Measurements from ENCODE around the gene SLC2A1. TPM values are rescaled to one million over a fixed set of nuclear protein-coding genes. Genes with fewer than 3 reads are reported as not detected.

The SLC2A1 gene
- total RNA-seq, 1 experiment from 2014 or later = 30.4 TPM

- in situ Hi-C loops (cut with HindIII; ENCODE audit: low pct_unique_long_range_greater_than_20kb, low sequenced_read_pairs) = no loop called here
- no peak for DNase-seq (ENCODE audit: low read depth, low spot score)
Observed at GRCh38 chr1:42964044-42964812, 5.6 kb upstream of the SLC2A1 start.

- in situ Hi-C loops (cut with HindIII; ENCODE audit: low pct_unique_long_range_greater_than_20kb, low sequenced_read_pairs) = no loop called here
- no peak for DNase-seq (ENCODE audit: low read depth, low spot score)
Observed at GRCh38 chr1:42963378-42964043, 4.8 kb upstream of the SLC2A1 start.

- in situ Hi-C loops (cut with HindIII; ENCODE audit: low pct_unique_long_range_greater_than_20kb, low sequenced_read_pairs) = no loop called here
- no peak for DNase-seq (ENCODE audit: low read depth, low spot score)
Observed at GRCh38 chr1:42962641-42963377, 4.1 kb upstream of the SLC2A1 start.

- in situ Hi-C loops (cut with HindIII; ENCODE audit: low pct_unique_long_range_greater_than_20kb, low sequenced_read_pairs) = no loop called here
Observed at GRCh38 chr1:42961312-42962091, 2.8 kb upstream of the SLC2A1 start.

GRCh38 chr1:42960566-42961311, 2.1 kb upstream of the SLC2A1 start:
- DNase-seq (ENCODE audit: low read depth, low spot score) = no peak
- in situ Hi-C loops (cut with HindIII; ENCODE audit: low pct_unique_long_range_greater_than_20kb, low sequenced_read_pairs) = no loop called here

More at GRCh38 chr1:42961312-42962091, 2.8 kb upstream of the SLC2A1 start:
- DNase-seq (ENCODE audit: low read depth, low spot score) = no peak

- DNase-seq (ENCODE audit: low read depth, low spot score) = no peak
- in situ Hi-C loops (cut with HindIII; ENCODE audit: low pct_unique_long_range_greater_than_20kb, low sequenced_read_pairs) = no loop called here
Observed at GRCh38 chr1:42960122-42960390, 1.4 kb upstream of the SLC2A1 start.

GRCh38 chr1:42957880-42958487, 684 bp downstream of the SLC2A1 start:
- in situ Hi-C loops (cut with HindIII; ENCODE audit: low pct_unique_long_range_greater_than_20kb, low sequenced_read_pairs) = no loop called here
- DNase-seq (ENCODE audit: low read depth, low spot score) = peak; percentile 42

GRCh38 chr1:42957229-42957879, 1.3 kb downstream of the SLC2A1 start:
- DNase-seq (ENCODE audit: low read depth, low spot score) = no peak
- in situ Hi-C loops (cut with HindIII; ENCODE audit: low pct_unique_long_range_greater_than_20kb, low sequenced_read_pairs) = no loop called here

- no peak for DNase-seq (ENCODE audit: low read depth, low spot score)
- in situ Hi-C loops (cut with HindIII; ENCODE audit: low pct_unique_long_range_greater_than_20kb, low sequenced_read_pairs) = no loop called here
Observed at GRCh38 chr1:42956739-42957138, 1.9 kb downstream of the SLC2A1 start.

- DNase-seq (ENCODE audit: low read depth, low spot score) = no peak
- in situ Hi-C loops (cut with HindIII; ENCODE audit: low pct_unique_long_range_greater_than_20kb, low sequenced_read_pairs) = no loop called here
Observed at GRCh38 chr1:42955311-42956063, 3.2 kb downstream of the SLC2A1 start.

GRCh38 chr1:42953182-42954180, 5.2 kb downstream of the SLC2A1 start:
- peak; percentile 74 for DNase-seq (ENCODE audit: low read depth, low spot score)
- in situ Hi-C loops (cut with HindIII; ENCODE audit: low pct_unique_long_range_greater_than_20kb, low sequenced_read_pairs) = no loop called here

- DNase-seq (ENCODE audit: low read depth, low spot score) = no peak
- in situ Hi-C loops (cut with HindIII; ENCODE audit: low pct_unique_long_range_greater_than_20kb, low sequenced_read_pairs) = no loop called here
Observed at GRCh38 chr1:42952303-42953001, 6.2 kb downstream of the SLC2A1 start.

- DNase-seq (ENCODE audit: low read depth, low spot score) = no peak
- in situ Hi-C loops (cut with HindIII; ENCODE audit: low pct_unique_long_range_greater_than_20kb, low sequenced_read_pairs) = no loop called here
Observed at GRCh38 chr1:42951588-42951987, 7.1 kb downstream of the SLC2A1 start.

GRCh38 chr1:42950116-42950481, 8.6 kb downstream of the SLC2A1 start:
- in situ Hi-C loops (cut with HindIII; ENCODE audit: low pct_unique_long_range_greater_than_20kb, low sequenced_read_pairs) = no loop called here
- no peak for DNase-seq (ENCODE audit: low read depth, low spot score)
